H9 (cell line): ENCODE measurements around the gene USF3. TPM values are rescaled to one million over a fixed set of nuclear protein-coding genes. Genes with fewer than 3 reads are reported as not detected.
A peak's percentile ranks its signal among the peaks of the same experiment; 100 is the strongest.

Experiments
- DNase-seq: peaks from one replicate; pipeline ENCODE4 v3.0.0-alpha.2; 2017
- H2AFZ ChIP-seq: one replicate; pipeline ENCODE4 v1.6.1; 2013; ENCODE audit warnings: mild to moderate bottlenecking, low read length, control low read depth, moderate library complexity
- H2AK5ac ChIP-seq: 2 replicates; pipeline ENCODE4 v1.6.1; 2013; ENCODE audit warnings: low read length, control low read depth, mixed read lengths; ENCODE audit not compliant: insufficient read length
- H2BK120ac ChIP-seq: one replicate; pipeline ENCODE4 v1.6.1; 2013; ENCODE audit warnings: low read depth, mild to moderate bottlenecking, low read length, control low read depth, inconsistent platforms; ENCODE audit not compliant: poor library complexity, severe bottlenecking
- H2BK12ac ChIP-seq: 2 replicates; pipeline ENCODE4 v1.6.1; 2013; ENCODE audit warnings: low read length, control low read depth, mixed read lengths, low read depth; ENCODE audit not compliant: insufficient read length
- H2BK15ac ChIP-seq: 2 replicates; pipeline ENCODE4 v1.6.1; 2013; ENCODE audit warnings: low read depth, low read length, control low read depth
- H2BK20ac ChIP-seq: one replicate; pipeline ENCODE4 v1.6.1; 2013; ENCODE audit warnings: low read depth, mild to moderate bottlenecking, low read length, control low read depth, inconsistent platforms; ENCODE audit not compliant: poor library complexity, severe bottlenecking
- H2BK5ac ChIP-seq: 2 replicates; pipeline ENCODE4 v1.6.1; 2013; ENCODE audit warnings: low read length, control low read depth, mixed read lengths; ENCODE audit not compliant: insufficient read length
- H3K14ac ChIP-seq: 2 replicates; pipeline ENCODE4 v1.6.1; 2013; ENCODE audit warnings: low read length, control low read depth; ENCODE audit not compliant: insufficient read depth
- H3K18ac ChIP-seq: 2 replicates; pipeline ENCODE4 v1.6.1; 2013; ENCODE audit warnings: low read depth, mild to moderate bottlenecking, mixed read lengths, low read length, control low read depth; ENCODE audit not compliant: insufficient read length
- H3K23ac ChIP-seq: 2 replicates; pipeline ENCODE4 v1.6.1; 2013; ENCODE audit warnings: low read length, control low read depth, mixed read lengths, low read depth; ENCODE audit not compliant: insufficient read length
- H3K23me2 ChIP-seq: 2 replicates; pipeline ENCODE4 v1.6.1; 2013; ENCODE audit warnings: low read depth, mild to moderate bottlenecking, mixed read lengths, low read length, control low read depth; ENCODE audit not compliant: insufficient read length, poor library complexity, severe bottlenecking
- H3K27ac ChIP-seq: 2 replicates; pipeline ENCODE4 v1.5.1; 2013; ENCODE audit warnings: low read length, control low read depth, mixed read lengths, low read depth; ENCODE audit not compliant: insufficient read length
- H3K27me3 ChIP-seq: 2 replicates; pipeline ENCODE4 v1.6.1; 2013; ENCODE audit warnings: low read length, control low read depth, inconsistent platforms; ENCODE audit not compliant: insufficient read depth
- H3K4ac ChIP-seq: 2 replicates; pipeline ENCODE4 v1.6.1; 2013; ENCODE audit warnings: low read depth, mild to moderate bottlenecking, control low read depth, inconsistent platforms, low read length, moderate library complexity
- H3K4me1 ChIP-seq: 2 replicates; pipeline ENCODE4 v1.6.1; 2013; ENCODE audit warnings: low read length, control low read depth, inconsistent platforms; ENCODE audit not compliant: insufficient read depth
- H3K4me2 ChIP-seq: 2 replicates; pipeline ENCODE4 v1.6.1; 2013; ENCODE audit warnings: low read length, control low read depth, mixed read lengths; ENCODE audit not compliant: insufficient read length, insufficient read depth
- H3K56ac ChIP-seq: 2 replicates; pipeline ENCODE4 v1.6.1; 2013; ENCODE audit warnings: low read depth, mild to moderate bottlenecking, mixed read lengths, low read length, control low read depth; ENCODE audit not compliant: insufficient read length
- H3K79me1 ChIP-seq: 2 replicates; pipeline ENCODE4 v1.6.1; 2013; ENCODE audit warnings: low read depth, mild to moderate bottlenecking, moderate library complexity, low read length, control low read depth, inconsistent platforms; ENCODE audit not compliant: insufficient read depth, poor library complexity, severe bottlenecking
- H3K79me2 ChIP-seq: 2 replicates; pipeline ENCODE4 v1.6.1; 2013; ENCODE audit warnings: low read length, control low read depth, inconsistent platforms; ENCODE audit not compliant: insufficient read depth
- H3K9ac ChIP-seq: 2 replicates; pipeline ENCODE4 v1.6.1; 2013; ENCODE audit warnings: low read length, control low read depth, mixed read lengths; ENCODE audit not compliant: insufficient read length; ENCODE audit errors: extremely low read depth
- H3K9me3 ChIP-seq: one replicate; pipeline ENCODE4 v1.6.1; 2013; ENCODE audit warnings: low read depth, low read length, inconsistent platforms; ENCODE audit not compliant: control insufficient read depth
- H3T11ph ChIP-seq: one replicate; pipeline ENCODE4 v1.6.1; 2013; ENCODE audit warnings: mild to moderate bottlenecking, low read length, control low read depth, inconsistent platforms
- H4K20me1 ChIP-seq: one replicate; pipeline ENCODE4 v1.6.1; 2013; ENCODE audit not compliant: control insufficient read depth, insufficient read length, insufficient read depth
- H4K5ac ChIP-seq: 2 replicates; pipeline ENCODE4 v1.6.1; 2013; ENCODE audit warnings: low read depth, mild to moderate bottlenecking, mixed read lengths, low read length, control low read depth; ENCODE audit not compliant: insufficient read length
- H4K8ac ChIP-seq: replicated peaks from 2 replicates; pipeline ENCODE4 v1.6.1; 2013; ENCODE audit warnings: low read length, control low read depth, mixed read lengths, low read depth; ENCODE audit not compliant: insufficient read length
- H4K91ac ChIP-seq: 2 replicates; pipeline ENCODE4 v1.6.1; 2013; ENCODE audit warnings: low read depth, mild to moderate bottlenecking, moderate library complexity, mixed read lengths, low read length, control low read depth; ENCODE audit not compliant: insufficient read length
- H3K27ac Mint-ChIP-seq, 3 experiments: 2 replicates in 2 of 3; 3 replicates in 1 of 3; pipeline ENCODE4 v1.8.0; 2020 to 2021; ENCODE audit warnings: mixed read lengths in 3 of 3, mild to moderate bottlenecking in 1 of 3, moderate library complexity in 1 of 3
- H3K27me3 Mint-ChIP-seq: 2 replicates; pipeline ENCODE4 v1.8.0; 2021; ENCODE audit warnings: low read depth, mild to moderate bottlenecking, moderate library complexity, mixed read lengths
- H3K36me3 Mint-ChIP-seq, 3 experiments: 2 replicates in 2 of 3; 3 replicates in 1 of 3; pipeline ENCODE4 v1.8.0; 2020 to 2021; ENCODE audit warnings: low read depth in 3 of 3, mixed read lengths in 3 of 3; ENCODE audit not compliant: insufficient read depth in 1 of 3
- H3K4me1 Mint-ChIP-seq, 2 experiments: 2 replicates each; pipeline ENCODE4 v1.8.0; 2020; ENCODE audit warnings: mixed read lengths in 2 of 2
- H3K4me3 Mint-ChIP-seq, 2 experiments: 2 replicates in 1 of 2; 3 replicates in 1 of 2; pipeline ENCODE4 v1.8.0; 2020 to 2021; ENCODE audit warnings: mild to moderate bottlenecking in 2 of 2, mixed read lengths in 2 of 2, moderate library complexity in 1 of 2
- H3K9me3 Mint-ChIP-seq, 2 experiments: 2 replicates in 1 of 2; 3 replicates in 1 of 2; pipeline ENCODE4 v1.8.0; 2020; ENCODE audit warnings: mild to moderate bottlenecking in 2 of 2, mixed read lengths in 2 of 2, moderate library complexity in 1 of 2
- CTCF ChIP-seq: fragments of 200-600 bp; sonication (generic); conservative IDR thresholded peaks from 3 replicates; pipeline ENCODE4 v1.8.0; 2021; ENCODE audit warnings: antibody characterized with exemption, mild to moderate bottlenecking
- WGBS: extraction: QIAGEN DNeasy Blood & Tissue Kit; methylation state at CpG from one replicate; pipeline ENCODE4 v1.1.7; 2013; ENCODE audit warnings: missing lambda C conversion rate, low lambda C conversion rate, mixed read lengths; ENCODE audit not compliant: insufficient read length; ENCODE audit errors: extremely low coverage; 5-methylcytosine and 5-hydroxymethylcytosine counted together
- long read RNA-seq: library from polyadenylated mRNA; unstranded; transcript quantifications from one replicate; pipeline ENCODE4 v2.0.0, GENCODE V29; 2020
- total RNA-seq: library from RNA; stranded (reverse); gene quantifications from 2 replicates; pipeline ENCODE4 v1.2.1, GENCODE V29; 2021

Gene USF3
- 12.0 and 13.8 TPM in 2 replicates for total RNA-seq
- long read RNA-seq, partial matches to known transcripts, result 0 of 1 reads
- long read RNA-seq, other reads (novel, unspliced or antisense), result 1 of 1 reads

GRCh38 chr3:113695786-113696645 lies at the start of gene USF3:
Gene USF3, minus strand, starts transcription at chr3:113696642. Its CDS starts 21,764 bp downstream, at chr3:113674878.
- H3K9ac ChIP-seq, result peak within 1 kb of the TSS; percentile 81
- no peak within 1 kb of the TSS for H4K8ac ChIP-seq
- no peak within 1 kb of the TSS for H2BK12ac ChIP-seq
- no peaks in the 10 kb centered on the region for H3K4me1 ChIP-seq
- no peak within 1 kb of the TSS for H3K27ac ChIP-seq
- no peak within 1 kb of the TSS for H3K18ac ChIP-seq
- H2BK15ac ChIP-seq, result no peak within 1 kb of the TSS
- no peak within 1 kb of the TSS for H4K91ac ChIP-seq
- no peaks in the 10 kb centered on the region for H3K27me3 ChIP-seq
- peak within 1 kb of the TSS; percentile 94 for H3K4me2 ChIP-seq
- H2BK5ac ChIP-seq, result no peak within 1 kb of the TSS
- H3K23me2 ChIP-seq, result peaks cover 6% of the 10 kb centered on the region
- no peaks in the 10 kb centered on the region for H3K9me3 ChIP-seq
- peak within 1 kb of the TSS; percentile 95 for H2AFZ ChIP-seq
- H3K4me1 Mint-ChIP-seq, result peaks cover 12% of the 10 kb centered on the region in 2 experiments
- no peaks in the 10 kb centered on the region for H3K79me1 ChIP-seq
- H3T11ph ChIP-seq, result no peak within 1 kb of the TSS
- WGBS, result no CpG with 5 or more reads among the region's 75 CpGs
- no peak within 1 kb of the TSS for H3K23ac ChIP-seq
- no peak within 1 kb of the TSS for H2BK120ac ChIP-seq
- no peak within 1 kb of the TSS for H2BK20ac ChIP-seq
- TF ChIP-seq CTCF, result no peak
- peak within 1 kb of the TSS; percentile 97 to 99 for H3K4me3 Mint-ChIP-seq
- H3K79me2 ChIP-seq, result peaks cover 2% of the 10 kb centered on the region; the same call in 1 of the 2 replicates
- H4K20me1 ChIP-seq, result no peaks in the 10 kb centered on the region
- no peak within 1 kb of the TSS for H3K56ac ChIP-seq
- no peaks in the 10 kb centered on the region for H3K27me3 Mint-ChIP-seq
- peak within 1 kb of the TSS; percentile 98 to 99 (median 98) for H3K27ac Mint-ChIP-seq
- H3K36me3 Mint-ChIP-seq, result peaks cover 0 to 1% (median 0%) of the 10 kb centered on the region in 3 experiments; a peak in 2 of 7 replicates
- no peak within 1 kb of the TSS for H3K4ac ChIP-seq
- no peak within 1 kb of the TSS for H4K5ac ChIP-seq
- DNase-seq, result peak; percentile 75
- no peaks in the 10 kb centered on the region for H3K9me3 Mint-ChIP-seq
- H2AK5ac ChIP-seq, result no peak within 1 kb of the TSS
- H3K14ac ChIP-seq, result no peak within 1 kb of the TSS
